GM19438 (cell line): ENCODE results near the gene GDPD5.

Source experiments
- ATAC-seq: cut with Tn5 transposase; IDR thresholded peaks from one replicate; pipeline ENCODE4 v1.9.1; 2021; ENCODE audit warnings: low read depth; ENCODE audit not compliant: unreplicated experiment

GDPD5 gene

DNA sequence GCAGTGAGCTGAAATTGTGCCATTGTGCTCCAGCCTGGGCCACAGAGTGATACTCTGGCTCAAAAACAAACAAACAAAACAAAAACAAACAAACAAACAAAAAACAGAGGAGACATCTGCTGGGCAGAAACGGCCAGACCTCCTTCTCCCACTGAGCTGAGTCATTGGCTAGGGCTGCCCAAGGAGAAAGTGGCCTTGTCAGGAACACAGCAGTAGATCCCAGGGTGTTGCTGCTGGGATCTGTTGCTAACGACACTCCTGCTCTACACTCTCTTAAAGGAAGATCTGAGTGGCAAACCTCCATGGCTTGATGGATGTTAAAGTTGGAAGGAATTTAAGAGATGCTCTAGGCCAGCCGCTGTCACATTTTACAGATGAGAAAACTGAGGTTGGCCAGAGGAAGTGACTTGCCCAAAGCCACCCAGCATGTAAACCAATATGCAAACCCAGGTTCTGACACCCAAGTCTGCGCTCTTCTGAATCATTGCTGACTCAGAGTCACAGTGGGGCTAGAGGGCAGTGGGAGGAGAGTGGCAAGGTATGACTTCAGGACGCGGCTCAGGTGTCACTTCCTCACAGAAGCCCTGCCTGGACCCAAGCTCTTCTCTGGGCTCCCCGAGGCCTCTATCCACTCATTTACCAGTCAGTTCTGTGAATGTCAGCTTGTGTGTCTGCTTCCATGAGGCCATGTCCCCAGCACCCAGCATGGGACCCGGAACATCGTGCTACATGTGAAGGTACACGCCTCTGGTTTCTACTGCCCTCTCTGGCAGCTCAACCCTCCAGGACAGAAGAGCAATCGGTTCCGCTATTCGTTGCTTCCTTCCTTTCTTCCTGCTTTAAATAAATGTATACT is 11.3 kb upstream of the GDPD5 start:
- ATAC-seq, result no peak

DNA sequence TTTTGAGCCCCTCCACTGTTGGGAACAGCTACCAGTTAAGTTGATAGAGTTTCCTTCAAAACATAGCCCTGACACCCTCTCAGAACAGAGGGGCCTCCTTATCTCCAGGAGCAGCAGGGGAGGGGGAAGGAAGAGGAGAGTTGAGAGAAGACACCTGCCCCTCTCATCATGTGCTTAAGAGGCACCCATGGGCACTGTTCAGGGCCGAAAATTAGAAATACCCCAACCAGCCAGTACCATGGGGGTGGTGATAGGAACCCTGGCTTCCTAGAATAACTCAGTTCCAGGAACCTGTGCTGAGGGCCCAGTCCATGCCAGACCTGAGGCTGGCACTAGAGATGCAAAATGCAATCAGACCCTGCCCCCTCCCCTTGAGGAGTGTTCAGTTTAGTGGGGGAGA is 9.3 kb upstream of the GDPD5 start:
- no peak for ATAC-seq

DNA sequence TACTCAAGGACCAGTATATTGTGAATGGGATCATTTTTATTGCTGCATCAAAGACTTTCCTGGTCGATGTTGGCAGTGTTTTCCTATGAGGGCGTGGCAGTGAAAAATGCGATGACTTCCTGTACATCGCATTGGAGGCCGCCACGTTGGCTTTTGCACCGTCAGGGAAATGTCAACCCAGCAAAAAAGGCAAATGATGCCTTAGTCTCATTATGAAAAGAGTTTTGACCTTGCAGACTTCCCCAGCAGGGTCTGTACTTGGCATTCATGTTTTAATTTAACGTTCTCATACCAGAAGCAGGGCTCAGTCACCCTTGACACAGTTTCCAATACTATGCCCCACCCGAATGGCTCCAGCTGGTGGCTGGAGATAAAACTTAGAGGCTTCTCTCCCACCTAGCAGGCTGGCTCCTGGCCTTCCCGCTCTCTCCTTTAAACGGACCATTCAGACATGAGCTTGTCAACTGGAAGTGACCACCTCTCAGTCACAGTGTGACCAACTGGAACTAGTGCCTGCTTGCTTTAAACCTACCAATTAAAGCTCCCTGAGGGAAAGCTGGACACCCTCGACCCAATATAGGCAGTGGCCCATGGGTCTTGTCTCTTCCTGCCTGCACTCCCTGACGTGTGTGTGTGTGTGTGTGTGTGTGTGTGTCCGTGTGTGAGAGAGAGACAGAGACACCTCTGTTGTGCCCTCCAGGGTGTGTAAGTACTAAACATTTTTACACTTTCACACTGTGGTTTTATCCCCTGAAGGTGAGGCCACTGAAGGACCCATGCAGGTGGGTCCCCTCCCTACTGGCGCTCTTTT is 8.7 kb upstream of the GDPD5 start:
- no peak for ATAC-seq

DNA sequence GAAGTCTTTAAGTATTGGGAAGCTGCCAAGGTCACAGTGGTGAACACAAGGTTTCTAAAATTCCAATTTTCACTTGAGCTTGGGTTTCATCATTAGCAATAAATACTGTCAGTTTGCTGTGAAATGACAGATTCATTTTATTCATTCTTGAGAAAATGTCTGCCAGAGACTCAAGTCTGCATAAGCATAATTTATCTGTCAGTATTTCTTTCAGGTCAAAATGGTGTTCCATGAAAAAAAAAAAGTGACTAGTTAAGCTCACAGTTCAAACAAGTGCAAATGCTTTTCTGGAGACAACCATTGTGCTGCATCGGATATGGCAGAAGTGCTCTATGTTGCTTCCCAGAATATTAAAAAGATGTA is 8.1 kb upstream of the GDPD5 start:
- no peak for ATAC-seq

DNA sequence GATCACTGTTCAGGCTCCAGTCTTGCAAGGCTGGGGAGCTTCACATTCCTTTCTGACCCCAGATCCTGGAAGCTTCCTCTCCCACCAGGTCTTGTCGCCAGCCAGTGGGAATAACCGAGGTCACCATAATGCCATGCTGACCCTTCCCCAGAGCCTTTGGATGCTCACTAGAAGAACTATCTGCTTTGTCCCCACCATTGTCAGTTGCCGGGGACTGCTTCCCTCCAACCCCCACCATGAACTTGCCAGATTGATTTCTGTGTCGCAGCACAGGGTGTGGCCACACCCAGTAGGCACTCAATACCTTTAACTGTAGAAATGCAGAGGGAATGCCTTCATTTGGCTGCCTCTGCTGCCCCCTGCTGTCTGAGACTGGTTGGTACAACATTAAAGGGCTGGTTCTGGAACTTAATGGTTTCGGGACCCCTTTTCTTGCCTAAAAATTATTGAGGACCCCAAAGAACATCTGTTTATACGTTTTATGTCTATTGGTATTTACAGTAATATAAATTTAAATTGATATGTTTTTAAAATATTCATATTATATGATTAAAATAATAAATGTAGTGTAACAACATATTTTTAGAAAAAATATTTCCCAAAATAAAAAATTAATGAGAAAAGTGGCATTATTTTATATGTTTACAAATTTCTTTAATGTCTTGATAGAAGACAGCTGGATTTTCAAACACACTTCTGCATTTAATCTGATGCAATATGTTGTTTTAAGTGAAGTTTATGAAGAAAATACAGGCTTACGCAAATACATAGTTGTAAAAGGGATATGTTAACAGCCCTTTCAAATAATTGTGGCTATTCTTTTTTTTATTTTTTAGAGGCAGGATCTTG is 6.7 kb upstream of the GDPD5 start:
- no peak for ATAC-seq

DNA sequence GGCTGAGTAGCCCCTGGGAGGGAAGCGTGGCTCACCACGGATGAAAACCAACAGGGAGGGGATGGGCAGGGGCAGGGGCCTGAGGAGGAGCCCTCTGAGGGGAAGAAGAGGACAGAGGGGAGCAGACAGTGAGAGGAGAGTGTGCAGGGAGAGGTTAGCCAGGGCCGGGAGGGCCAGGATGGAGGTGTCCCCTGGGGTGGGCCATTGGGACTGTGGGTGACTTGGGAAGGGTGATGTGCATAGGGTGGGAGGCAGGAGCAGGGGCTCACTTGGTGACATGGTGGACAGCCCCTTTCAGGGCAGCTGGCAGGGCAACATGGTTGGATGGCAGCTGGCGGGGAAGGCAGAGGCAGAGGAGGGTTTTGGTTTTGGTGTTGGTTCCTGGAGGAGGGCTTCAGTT is 5.6 kb upstream of the GDPD5 start:
- no peak for ATAC-seq

DNA sequence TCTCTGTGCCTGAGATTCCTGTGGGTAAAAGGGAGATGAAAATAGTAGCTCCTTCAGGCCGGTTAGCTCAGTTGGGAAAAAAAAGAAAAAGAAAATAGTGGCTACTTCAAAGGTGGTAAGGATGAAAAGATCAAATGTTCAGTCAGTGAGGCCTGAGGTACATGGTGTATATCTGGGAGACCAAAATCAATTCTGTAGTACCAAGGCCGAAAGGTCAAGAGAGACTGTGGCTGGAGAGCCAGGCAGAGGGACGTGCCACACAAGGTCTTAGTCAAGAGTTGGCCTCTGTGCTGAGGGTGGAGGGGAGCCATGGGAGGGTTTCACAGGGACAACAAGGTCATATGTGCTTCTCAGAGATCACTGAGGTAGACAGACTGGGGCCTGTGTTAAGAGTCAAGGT is 4.8 kb upstream of the GDPD5 start:
- ATAC-seq, result no peak

DNA sequence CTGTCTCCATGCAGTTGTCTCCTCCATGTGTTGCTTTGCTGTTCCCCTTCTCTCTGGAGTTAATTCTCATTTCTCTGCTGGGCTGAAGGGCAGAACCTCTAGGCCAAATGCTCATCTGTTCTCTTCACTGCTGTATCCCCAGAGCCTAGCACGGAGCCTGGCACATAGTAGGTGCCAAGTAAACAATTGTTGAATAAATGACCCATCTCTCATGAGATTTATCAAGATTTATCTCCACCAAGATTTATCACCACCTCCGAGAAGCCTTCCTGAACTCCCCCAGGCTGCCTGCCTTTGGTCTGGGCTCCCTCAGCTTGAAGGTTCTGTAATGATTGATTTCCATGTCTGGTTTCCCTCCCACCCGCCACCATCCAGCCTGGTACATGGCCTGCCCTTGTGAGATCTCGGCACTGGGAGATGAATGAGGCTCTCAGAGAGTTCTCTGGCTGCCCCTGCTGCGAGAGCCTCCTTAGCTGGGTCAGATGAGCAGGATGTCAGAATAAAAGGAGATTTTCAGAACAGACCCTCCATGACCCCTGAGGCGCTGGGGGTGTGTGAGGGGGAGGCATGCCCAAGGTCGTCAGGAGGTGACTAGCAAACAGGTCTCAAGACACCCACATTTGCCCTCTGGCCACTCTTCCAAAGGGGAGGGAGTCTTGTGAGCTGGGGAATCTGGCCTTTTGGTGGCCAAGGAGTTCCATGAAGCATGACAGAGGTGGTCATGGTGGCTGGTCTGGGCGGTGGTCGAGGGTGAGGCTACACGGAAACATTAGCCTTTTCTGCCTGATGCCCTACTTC is 2.4 kb upstream of the GDPD5 start:
- no peak for ATAC-seq

DNA sequence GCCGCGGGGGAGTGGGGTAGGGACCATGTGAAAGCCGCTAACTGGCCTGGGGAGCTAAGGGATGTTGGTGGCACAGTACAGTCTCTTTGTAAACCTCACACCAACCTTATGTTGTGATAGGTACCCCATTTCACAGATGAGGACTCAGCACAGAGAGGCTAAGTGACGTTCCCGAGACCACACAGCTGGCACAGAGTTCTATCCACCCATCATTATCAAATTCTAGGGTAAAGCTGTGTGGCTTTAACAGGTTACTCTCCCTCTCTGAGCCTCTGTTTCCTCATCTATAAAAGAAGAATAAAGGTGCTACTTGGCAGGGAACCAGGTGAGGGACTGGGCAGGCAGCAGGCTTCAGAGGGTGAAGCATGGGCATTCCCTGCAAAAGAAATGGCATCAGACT is 1.4 kb upstream of the GDPD5 start:
- ATAC-seq, result no peak

DNA sequence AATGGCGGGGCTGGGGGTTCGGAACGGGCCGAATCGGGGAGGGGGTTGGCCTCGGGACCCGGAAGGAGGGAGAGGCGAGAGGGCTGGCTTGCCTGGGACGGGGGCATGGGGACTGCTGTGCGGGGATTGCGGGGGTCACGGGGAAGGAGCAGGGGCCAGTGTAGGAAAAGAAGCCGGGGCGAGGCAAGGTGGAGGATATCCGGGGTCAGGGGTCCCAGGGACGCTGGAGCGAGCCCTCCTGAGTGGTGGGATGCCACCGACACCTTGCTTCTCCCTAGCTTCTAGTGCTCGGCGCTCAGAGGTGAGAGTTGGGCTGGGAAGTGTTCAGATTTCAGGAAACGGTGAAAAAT is 426 bp upstream of the GDPD5 start:
- ATAC-seq, result no peak

DNA sequence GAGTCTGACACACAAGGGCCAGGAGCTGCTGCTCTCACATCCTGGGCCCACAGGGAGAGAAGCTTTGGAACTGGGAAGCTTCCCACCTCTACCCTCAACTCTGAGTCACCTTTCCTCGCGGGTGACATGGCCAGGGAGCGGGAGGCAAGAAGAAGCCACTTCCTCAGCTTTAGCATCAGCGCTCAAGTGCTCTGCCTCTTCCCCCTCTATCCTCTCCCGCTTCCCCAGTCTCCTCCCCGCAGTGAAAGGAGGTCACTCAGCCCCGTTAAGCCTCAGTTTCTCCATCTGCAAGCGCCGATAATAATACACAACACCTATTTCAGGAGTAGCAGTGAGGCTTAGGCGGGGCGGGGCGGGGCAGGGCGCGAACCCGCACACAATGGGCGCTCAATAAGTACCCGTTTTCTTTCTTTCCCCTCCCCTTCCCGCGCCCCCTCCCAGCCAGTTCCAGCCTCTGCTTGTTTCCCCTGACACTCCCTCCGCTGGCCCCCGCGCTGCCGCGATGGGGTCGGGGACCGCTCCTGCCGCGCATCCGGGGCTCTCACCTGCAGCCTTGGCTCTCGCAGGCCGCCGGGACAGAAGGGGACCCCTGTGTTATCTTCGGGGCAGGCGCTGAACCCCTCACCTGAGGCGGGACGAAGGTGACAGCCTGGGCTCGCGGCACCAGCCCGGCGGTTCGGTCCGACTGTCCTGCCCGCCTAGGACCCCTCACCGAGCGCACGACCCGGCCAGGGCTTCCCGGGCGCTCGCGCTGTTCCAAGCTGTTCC is 892 bp downstream of the GDPD5 start:
- ATAC-seq, result no peak

DNA sequence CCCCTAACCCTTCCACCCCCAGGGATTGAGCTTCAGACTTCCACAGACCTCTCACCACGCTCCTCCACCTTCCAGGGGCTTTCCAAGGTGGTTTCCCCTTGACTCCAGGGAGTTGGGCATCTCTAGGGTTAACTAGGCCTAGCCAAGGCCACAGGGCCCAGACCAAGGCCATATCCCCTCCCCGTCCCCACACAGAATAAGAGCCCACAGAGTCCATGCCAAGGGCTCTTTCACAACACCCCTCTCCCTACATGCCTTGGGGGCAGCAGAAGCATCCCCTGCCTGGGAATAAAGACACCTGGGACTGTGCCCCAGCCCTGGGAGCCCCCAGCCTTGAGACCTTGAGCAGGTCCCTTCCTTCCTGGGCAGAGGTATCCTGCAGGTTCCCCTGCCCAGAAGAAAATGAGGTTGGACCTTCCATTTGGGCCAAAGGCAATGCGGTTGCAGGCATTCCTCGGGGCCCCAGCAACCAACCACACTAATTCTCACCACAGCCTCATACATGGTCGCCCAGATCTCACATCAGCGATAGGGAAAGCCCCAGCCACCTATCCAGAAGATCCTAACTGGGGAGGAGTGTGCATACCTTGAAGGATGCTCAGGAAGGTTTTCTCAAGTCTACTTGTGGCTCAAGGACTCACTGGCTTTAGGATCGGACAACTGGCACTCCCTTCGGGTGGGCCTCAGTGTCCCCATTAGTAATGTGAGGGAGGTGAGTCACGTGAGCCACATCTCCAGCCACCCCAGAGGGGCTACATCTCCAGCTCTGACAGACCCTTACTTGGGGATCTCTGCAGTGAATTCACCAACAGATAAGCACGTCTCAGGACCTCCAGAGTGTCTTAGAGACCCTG is 1.7 kb downstream of the GDPD5 start:
- no peak for ATAC-seq

DNA sequence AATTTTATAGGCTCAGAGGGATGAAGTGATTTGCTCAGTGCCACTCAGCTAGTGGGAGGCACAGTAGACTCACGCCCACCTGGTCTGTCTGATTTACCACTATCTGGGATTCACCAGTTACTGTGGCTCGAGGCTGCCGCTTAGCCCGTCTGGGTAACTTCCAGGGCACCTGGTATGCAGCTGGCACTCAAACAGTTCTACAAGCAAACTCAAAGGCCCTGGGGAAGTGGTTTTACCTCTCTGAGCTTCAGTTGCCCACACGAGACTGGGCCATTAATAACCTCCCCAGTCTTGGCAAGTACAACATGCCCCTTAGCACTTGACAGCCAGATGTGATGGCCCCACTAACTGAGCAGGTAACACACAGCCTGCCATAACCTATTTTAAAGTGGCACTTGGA is 2.6 kb downstream of the GDPD5 start:
- no peak for ATAC-seq

DNA sequence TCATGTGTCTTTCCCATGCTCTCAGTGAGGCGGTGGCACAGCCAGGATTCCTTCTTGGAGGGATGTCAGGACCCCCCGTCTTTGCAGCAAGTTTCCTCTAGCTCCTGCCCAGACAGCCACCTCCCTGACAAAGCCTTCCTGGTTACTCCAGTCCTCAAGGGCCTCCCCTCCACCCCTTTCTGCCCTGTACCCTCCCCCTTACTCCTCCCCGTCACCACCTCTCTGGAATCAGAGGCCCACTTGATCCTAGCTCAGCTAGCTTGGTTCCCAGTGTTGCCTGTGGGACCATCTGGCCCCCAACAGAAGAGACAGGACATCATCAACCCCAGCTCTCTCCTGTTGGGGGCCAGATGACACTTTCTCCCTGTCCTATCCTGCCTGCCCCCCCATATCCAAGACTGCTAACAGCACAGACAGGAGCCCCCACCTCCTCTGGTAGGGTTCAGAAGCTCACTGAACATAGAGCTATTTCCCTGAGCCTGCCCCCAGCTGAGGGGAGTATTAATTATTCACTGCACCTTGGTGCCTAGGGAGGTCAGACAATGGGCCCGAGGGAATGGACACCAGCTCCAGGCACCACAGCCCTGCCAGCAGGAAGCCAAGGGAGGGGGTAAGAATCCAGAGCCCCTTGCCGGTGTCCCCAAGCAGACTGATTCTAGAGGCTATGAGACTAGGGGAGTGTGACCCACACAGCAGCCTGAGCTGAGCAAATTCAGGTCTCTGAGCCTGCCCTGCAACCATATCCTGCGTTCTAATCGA is 3.3 kb downstream of the GDPD5 start:
- ATAC-seq, result no peak

DNA sequence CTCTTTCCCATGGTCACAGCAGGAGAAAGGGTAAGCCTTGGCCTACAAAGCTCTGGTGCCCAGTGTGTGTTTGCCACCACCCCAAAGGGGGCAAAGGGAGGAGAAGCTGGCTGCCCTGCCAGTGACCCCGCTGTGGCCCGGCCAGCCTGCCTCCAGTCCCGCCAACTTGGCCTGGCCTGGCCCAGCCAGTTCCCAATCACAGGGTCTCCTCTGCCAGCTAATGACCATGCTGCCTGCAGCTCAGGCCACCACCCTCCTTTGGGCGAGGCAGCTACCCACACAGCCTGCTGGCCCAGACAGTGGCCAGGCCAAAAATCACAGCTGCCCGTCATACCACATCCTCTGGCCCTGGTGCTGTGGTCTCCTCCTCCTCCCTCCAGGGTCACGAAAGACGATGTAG is 5.1 kb downstream of the GDPD5 start:
- ATAC-seq, result no peak

DNA sequence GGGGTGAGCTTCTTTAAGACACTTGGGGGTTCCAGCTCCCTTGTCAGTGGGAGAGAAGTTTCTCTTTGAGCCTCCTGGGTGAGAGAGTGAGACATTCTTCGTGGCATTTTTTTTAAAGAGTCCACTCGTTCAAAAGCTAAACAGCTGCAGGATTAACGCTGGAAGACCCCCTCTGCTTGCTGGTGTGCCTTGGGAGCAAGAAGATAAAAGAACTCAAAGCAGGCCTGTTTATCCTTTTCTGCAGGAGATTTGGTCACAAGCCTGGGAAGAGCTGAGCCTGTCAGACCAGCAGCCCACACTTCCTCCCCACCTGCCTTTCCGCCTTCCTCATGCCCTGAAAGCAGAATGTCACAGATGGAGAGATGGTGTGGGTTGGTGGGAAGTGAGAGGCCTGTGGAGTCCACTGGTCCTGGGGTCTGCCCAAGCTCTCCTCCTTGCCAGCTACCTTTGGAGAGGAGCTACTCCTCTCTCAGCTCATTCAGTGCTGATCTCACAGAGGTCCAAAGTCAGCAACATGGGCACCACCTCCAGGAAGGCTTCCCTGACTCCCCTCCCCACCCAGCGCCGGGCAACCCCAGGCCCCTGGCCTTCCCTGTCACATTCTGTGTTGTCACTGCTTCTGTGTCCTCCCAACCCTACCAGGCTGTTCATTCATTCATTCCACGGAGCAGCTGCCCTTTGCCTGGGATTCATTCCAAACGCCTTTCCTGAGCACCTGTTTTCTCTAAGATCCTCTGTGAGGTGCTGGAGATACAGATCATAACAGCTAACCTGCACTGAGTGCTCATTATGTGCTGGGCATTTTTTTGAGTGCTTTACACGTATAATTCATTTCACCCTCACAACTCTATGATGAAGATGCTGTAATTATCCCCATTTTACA is 6.7 kb downstream of the GDPD5 start:
- ATAC-seq, result no peak

DNA sequence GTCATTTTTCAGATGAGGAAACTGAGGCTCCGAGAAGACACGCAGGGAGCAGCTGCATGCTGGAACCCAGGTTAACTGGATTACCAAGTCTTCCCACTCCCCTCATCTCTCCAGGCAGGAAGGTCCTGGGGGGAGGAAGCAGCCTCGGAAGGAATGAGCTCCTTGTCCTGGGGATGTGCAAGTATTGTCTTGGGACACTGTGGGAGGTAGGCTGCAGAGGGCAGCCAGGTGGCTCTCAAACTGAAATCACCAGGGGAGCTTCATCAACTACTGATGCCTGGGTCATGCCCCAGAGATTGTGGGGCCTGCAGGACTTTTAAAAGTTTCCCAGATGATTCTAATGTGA is 7.6 kb downstream of the GDPD5 start:
- no peak for ATAC-seq
